Measurements from ENCODE around the gene MYLK.

GRCh38 chr3:123876858-123877257 lies 7.3 kb downstream of the MYLK start:
- TF ChIP-seq SMAD1 (IDR thresholded peaks at IDR 0.05; ENCODE audit: low read depth, low read length, partially characterized antibody), result no peak
- no peak for TF ChIP-seq SREBF1 (IDR thresholded peaks at IDR 0.05; ENCODE audit: borderline replicate concordance, low read depth, low read length)
- TF ChIP-seq TCF7L2 (IDR thresholded peaks at IDR 0.05; ENCODE audit: low read depth, low read length), result no peak

All from K562 (cell line).